ENCODE measurements around the gene CLSTN3.

CLSTN3 gene

GRCh38 chr12:7193674-7194073 is 63.5 kb downstream of the CLSTN3 start:
- no peak for DNase-seq

GRCh38 chr12:7197841-7198240 is 67.7 kb downstream of the CLSTN3 start:
- DNase-seq = no peak

- no peak for DNase-seq
Measured at GRCh38 chr12:7203109-7203508, 72.9 kb downstream of the CLSTN3 start.

GRCh38 chr12:7205091-7205490 is 74.9 kb downstream of the CLSTN3 start:
- no peak for DNase-seq

GRCh38 chr12:7206691-7207090 is 76.5 kb downstream of the CLSTN3 start:
- DNase-seq = no peak

- DNase-seq = no peak
Measured at GRCh38 chr12:7207866-7208625, 77.9 kb downstream of the CLSTN3 start.

All from activated CD4-positive, alpha-beta T cell treated with anti-CD3 and anti-CD28 coated beads, Interleukin-2, amount 50 U/mL, for 48 hours (primary cell).